Measurements from ENCODE around the gene KCNE4. TPM values are rescaled to one million over a fixed set of nuclear protein-coding genes. Genes with fewer than 3 reads are reported as not detected.

The KCNE4 gene
- polyA plus RNA-seq, 1 of the 3 experiments (the other 2 are of a cell fraction): 0.20 TPM

DNA sequence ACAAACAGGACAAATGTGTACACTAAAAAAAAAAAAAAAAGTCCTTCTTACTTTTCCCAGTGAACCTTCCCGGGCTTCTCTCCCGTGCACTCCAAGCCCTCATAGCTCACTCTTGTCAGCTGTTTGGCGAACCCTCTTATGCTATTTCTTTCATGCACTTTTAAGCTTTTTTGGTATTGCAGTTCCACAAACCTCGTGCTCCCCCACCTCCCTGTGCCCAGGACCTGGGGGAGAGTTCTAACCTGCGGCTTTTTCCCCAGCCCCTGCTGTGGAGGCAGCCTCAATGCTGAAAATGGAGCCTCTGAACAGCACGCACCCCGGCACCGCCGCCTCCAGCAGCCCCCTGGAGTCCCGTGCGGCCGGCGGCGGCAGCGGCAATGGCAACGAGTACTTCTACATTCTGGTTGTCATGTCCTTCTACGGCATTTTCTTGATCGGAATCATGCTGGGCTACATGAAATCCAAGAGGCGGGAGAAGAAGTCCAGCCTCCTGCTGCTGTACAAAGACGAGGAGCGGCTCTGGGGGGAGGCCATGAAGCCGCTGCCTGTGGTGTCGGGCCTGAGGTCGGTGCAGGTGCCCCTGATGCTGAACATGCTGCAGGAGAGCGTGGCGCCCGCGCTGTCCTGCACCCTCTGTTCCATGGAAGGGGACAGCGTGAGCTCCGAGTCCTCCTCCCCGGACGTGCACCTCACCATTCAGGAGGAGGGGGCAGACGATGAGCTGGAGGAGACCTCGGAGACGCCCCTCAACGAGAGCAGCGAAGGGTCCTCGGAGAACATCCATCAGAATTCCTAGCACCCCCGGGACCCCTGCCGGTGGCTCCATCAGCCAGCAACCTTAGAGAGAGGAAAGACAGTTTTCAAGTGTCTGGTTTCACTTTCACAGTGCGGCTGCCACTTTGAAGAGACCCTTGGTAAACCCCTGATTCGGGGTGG lies 826 bp downstream of the KCNE4 start:
- Histone ChIP-seq H3K36me3 (replicated peaks in 1 of 2; ENCODE audit: control insufficient read depth in 1 of 2, insufficient read depth in 2 of 2, low read length in 1 of 2) (no peaks in the 10 kb centered on the region), H3K27me3 (ENCODE audit: insufficient read depth) (no peaks in the 10 kb centered on the region), H3K4me2 (no peak overlapping the region), H2AFZ (ENCODE audit: low read depth) (no peak overlapping the region), H3K4me3 (ENCODE audit: low read depth in 2 of 2, low read length in 1 of 2) (no peak overlapping the region), H3K27ac (ENCODE audit: low read depth in 2 of 2, low read length in 1 of 2) (no peak overlapping the region), H3K79me2 (ENCODE audit: insufficient read depth) (no peaks in the 10 kb centered on the region), H3K9me2 (no peaks in the 10 kb centered on the region), H3K4me1 (ENCODE audit: control insufficient read depth in 1 of 2, insufficient read depth in 2 of 2, low read depth in 1 of 2, low read length in 1 of 2) (peaks cover 24 to 40% of the 10 kb centered on the region in 2 experiments), H3F3A (replicated peaks; ENCODE audit: insufficient read depth) (peaks cover 38% of the 10 kb centered on the region), H4K20me1 (ENCODE audit: insufficient read depth) (no peaks in the 10 kb centered on the region), H3K9ac (no peak overlapping the region), H3K9me3 (no peaks in the 10 kb centered on the region)
- DNase-seq: no peak
- TF ChIP-seq, protein P1, sequence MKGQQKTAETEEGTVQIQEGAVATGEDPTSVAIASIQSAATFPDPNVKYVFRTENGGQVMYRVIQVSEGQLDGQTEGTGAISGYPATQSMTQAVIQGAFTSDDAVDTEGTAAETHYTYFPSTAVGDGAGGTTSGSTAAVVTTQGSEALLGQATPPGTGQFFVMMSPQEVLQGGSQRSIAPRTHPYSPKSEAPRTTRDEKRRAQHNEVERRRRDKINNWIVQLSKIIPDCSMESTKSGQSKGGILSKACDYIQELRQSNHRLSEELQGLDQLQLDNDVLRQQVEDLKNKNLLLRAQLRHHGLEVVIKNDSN (IDR thresholded peaks at IDR 0.05; ENCODE audit: borderline replicate concordance, low read depth): no peak
- TF ChIP-seq TAF1 (IDR thresholded peaks at IDR 0.05; ENCODE audit: borderline replicate concordance, low read depth, low read length): no peak
- no peak for TF ChIP-seq EZH2phosphoT487 (IDR thresholded peaks at IDR 0.05; ENCODE audit: borderline replicate concordance, low read depth)
- no peak for TF ChIP-seq NRF1 (IDR thresholded peaks at IDR 0.05; ENCODE audit: low read depth, low read length)
- no peak for TF ChIP-seq RXRA (IDR thresholded peaks at IDR 0.05; ENCODE audit: borderline replicate concordance, low read depth)
- TF ChIP-seq GATA2 (CRISPR knock-in tag; IDR thresholded peaks at IDR 0.05): no peak
- TF ChIP-seq EP300 (IDR thresholded peaks at IDR 0.05; ENCODE audit: borderline replicate concordance in 1 of 2, low read depth in 1 of 2, low read length in 1 of 2): no peak
- TF ChIP-seq RFX5 (IDR thresholded peaks at IDR 0.05; ENCODE audit: low read length): no peak
- no peak for TF ChIP-seq TEAD4 (IDR thresholded peaks at IDR 0.05; ENCODE audit: borderline replicate concordance, insufficient read depth)
- TF ChIP-seq FOXJ3 (CRISPR knock-in tag; IDR thresholded peaks at IDR 0.05): no peak
- TF ChIP-seq ELF1 (IDR thresholded peaks at IDR 0.05): no peak
- 82% methylated on average over 35 of the region's 42 CpGs for WGBS (ENCODE audit: low lambda C conversion rate)
- POLR2A ChIA-PET: interaction anchor here (0.8 kb wide), 1 partner anchor 82 kb away, joined by 3 read pairs; no protein-coding TSS in a partner anchor
- CTCF ChIA-PET: interaction anchor here (0.9 kb wide), 1 partner anchor 81 kb away, joined by 5 read pairs; no protein-coding TSS in a partner anchor

DNA sequence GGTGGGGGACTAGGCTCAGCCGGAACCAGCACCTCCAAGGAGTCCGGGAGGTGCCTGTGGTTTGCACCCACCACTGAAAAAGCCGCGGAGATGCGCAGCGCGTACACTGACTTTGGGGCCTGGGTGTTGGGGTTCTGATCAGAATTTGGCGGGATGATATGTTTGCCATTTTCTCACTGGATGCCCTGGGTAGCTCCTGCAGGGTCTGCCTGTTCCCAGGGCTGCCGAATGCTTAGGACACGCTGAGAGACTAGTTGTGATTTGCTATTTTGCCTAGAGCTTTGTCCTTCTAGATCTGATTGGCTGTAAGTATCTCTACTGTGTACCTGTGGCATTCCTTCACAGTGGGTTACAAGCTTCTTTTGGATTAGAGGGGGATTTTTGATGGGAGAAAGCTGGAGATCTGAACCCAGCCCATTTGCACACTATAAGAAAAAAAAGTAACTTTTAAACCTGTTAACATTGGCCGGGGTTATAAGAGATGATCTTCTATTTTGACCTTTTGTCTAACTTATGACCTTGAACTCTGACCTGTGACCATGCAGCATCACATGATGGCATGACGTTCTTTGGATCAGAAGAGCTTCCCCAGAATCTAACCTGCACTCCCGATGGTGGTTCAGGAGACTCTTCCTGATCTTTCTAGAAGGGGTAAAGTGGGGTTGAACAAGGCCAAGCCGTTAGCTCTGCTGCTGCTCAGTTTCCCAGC lies 1.6 kb downstream of the KCNE4 start:
- Histone ChIP-seq H3K27ac (ENCODE audit: low read depth in 2 of 2, low read length in 1 of 2) (peak overlapping the region; percentile 78 to 87), H3K36me3 (replicated peaks in 1 of 2; ENCODE audit: control insufficient read depth in 1 of 2, insufficient read depth in 2 of 2, low read length in 1 of 2) (no peaks in the 10 kb centered on the region), H3K79me2 (ENCODE audit: insufficient read depth) (no peaks in the 10 kb centered on the region), H2AFZ (ENCODE audit: low read depth) (no peak overlapping the region), H3K4me2 (no peak overlapping the region), H3F3A (replicated peaks; ENCODE audit: insufficient read depth) (peaks cover 30% of the 10 kb centered on the region), H3K27me3 (ENCODE audit: insufficient read depth) (no peaks in the 10 kb centered on the region), H3K9me2 (no peaks in the 10 kb centered on the region), H4K20me1 (ENCODE audit: insufficient read depth) (no peaks in the 10 kb centered on the region), H3K4me1 (ENCODE audit: control insufficient read depth in 1 of 2, insufficient read depth in 2 of 2, low read depth in 1 of 2, low read length in 1 of 2) (peaks cover 20 to 32% of the 10 kb centered on the region in 2 experiments), H3K9ac (peak overlapping the region; percentile 20; the same call in 1 of the 2 replicates), H3K4me3 (ENCODE audit: low read depth in 2 of 2, low read length in 1 of 2) (no peak overlapping the region), H3K9me3 (no peaks in the 10 kb centered on the region)
- ChIA-PET POLR2A (interaction anchor here (0.8 kb wide), 1 partner anchor 82 kb away, joined by 3 read pairs; no protein-coding TSS in a partner anchor), CTCF (interaction anchor here (0.9 kb wide), 1 partner anchor 82 kb away, joined by 5 read pairs; no protein-coding TSS in a partner anchor)
- 95% methylated on average over 11 of the region's 14 CpGs for WGBS (ENCODE audit: low lambda C conversion rate)
- DNase-seq: no peak
- TF ChIP-seq MAX (IDR thresholded peaks at IDR 0.05; ENCODE audit: low read depth) (no peak), NFIC (IDR thresholded peaks at IDR 0.05; ENCODE audit: borderline replicate concordance) (no peak), EZH2phosphoT487 (IDR thresholded peaks at IDR 0.05; ENCODE audit: borderline replicate concordance, low read depth) (no peak), JUND (IDR thresholded peaks at IDR 0.05) (no peak), YY1 (IDR thresholded peaks at IDR 0.05; ENCODE audit: low read depth) (no peak), NRF1 (IDR thresholded peaks at IDR 0.05; ENCODE audit: low read depth, low read length) (no peak), REST (IDR thresholded peaks at IDR 0.05; ENCODE audit: low read depth, low read length) (no peak), ELF1 (IDR thresholded peaks at IDR 0.05) (no peak), POLR2AphosphoS5 (IDR thresholded peaks at IDR 0.05; ENCODE audit: low read depth, low read length) (no peak)
- TF ChIP-seq, protein P2, sequence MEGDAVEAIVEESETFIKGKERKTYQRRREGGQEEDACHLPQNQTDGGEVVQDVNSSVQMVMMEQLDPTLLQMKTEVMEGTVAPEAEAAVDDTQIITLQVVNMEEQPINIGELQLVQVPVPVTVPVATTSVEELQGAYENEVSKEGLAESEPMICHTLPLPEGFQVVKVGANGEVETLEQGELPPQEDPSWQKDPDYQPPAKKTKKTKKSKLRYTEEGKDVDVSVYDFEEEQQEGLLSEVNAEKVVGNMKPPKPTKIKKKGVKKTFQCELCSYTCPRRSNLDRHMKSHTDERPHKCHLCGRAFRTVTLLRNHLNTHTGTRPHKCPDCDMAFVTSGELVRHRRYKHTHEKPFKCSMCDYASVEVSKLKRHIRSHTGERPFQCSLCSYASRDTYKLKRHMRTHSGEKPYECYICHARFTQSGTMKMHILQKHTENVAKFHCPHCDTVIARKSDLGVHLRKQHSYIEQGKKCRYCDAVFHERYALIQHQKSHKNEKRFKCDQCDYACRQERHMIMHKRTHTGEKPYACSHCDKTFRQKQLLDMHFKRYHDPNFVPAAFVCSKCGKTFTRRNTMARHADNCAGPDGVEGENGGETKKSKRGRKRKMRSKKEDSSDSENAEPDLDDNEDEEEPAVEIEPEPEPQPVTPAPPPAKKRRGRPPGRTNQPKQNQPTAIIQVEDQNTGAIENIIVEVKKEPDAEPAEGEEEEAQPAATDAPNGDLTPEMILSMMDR (IDR thresholded peaks at IDR 0.05): no peak

Measured in SK-N-SH (cell line).